Memory B cell (primary cell): ENCODE results near the gene TBC1D1.
A peak's percentile ranks its signal among the peaks of the same experiment; 100 is the strongest.

Source experiments
- ATAC-seq: fragments of 150-1000 bp; cut with Tn5 transposase; 2 replicates; pipeline ENCODE4 v1.10.0; 2021; ENCODE audit warnings: low read depth, mild to moderate bottlenecking, moderate library complexity
- DNase-seq, 2 donors: peaks; one replicate each; pipeline ENCODE4 v3.0.0; 2022; ENCODE audit warnings: low spot score in 2 of 2
- H3K27ac Mint-ChIP-seq: one replicate; pipeline ENCODE4 v1.8.0; 2022; ENCODE audit warnings: mild to moderate bottlenecking, moderate library complexity, mixed read lengths
- H3K27me3 Mint-ChIP-seq: one replicate; pipeline ENCODE4 v1.8.0; 2022; ENCODE audit warnings: mixed read lengths
- H3K36me3 Mint-ChIP-seq: one replicate; pipeline ENCODE4 v1.8.0; 2022; ENCODE audit warnings: mild to moderate bottlenecking, mixed read lengths
- H3K4me1 Mint-ChIP-seq: one replicate; pipeline ENCODE4 v1.8.0; 2022; ENCODE audit warnings: mixed read lengths
- H3K4me3 Mint-ChIP-seq: one replicate; pipeline ENCODE4 v1.8.0; 2022; ENCODE audit warnings: mild to moderate bottlenecking, moderate library complexity, mixed read lengths
- H3K9me3 Mint-ChIP-seq: one replicate; pipeline ENCODE4 v1.8.0; 2022; ENCODE audit warnings: mixed read lengths

The TBC1D1 gene

GRCh38 chr4:37976507-37976906 is 85.6 kb downstream of the TBC1D1 start:
- no peak for DNase-seq
- Mint-ChIP-seq H3K27ac (peak overlapping the region; percentile 55), H3K9me3 (no peaks in the 10 kb centered on the region), H3K27me3 (no peaks in the 10 kb centered on the region), H3K4me3 (peak overlapping the region; percentile 78), H3K36me3 (no peaks in the 10 kb centered on the region), H3K4me1 (peaks cover 19% of the 10 kb centered on the region)
- no peak for ATAC-seq

GRCh38 chr4:37976991-37977470 is 86.1 kb downstream of the TBC1D1 start:
- Mint-ChIP-seq H3K4me1 (peaks cover 18% of the 10 kb centered on the region), H3K36me3 (no peaks in the 10 kb centered on the region), H3K27ac (peak overlapping the region; percentile 55), H3K4me3 (peak overlapping the region; percentile 78), H3K9me3 (no peaks in the 10 kb centered on the region), H3K27me3 (no peaks in the 10 kb centered on the region)
- ATAC-seq, result peak; percentile 89
- DNase-seq, result peak; percentile 80 to 82

DNA sequence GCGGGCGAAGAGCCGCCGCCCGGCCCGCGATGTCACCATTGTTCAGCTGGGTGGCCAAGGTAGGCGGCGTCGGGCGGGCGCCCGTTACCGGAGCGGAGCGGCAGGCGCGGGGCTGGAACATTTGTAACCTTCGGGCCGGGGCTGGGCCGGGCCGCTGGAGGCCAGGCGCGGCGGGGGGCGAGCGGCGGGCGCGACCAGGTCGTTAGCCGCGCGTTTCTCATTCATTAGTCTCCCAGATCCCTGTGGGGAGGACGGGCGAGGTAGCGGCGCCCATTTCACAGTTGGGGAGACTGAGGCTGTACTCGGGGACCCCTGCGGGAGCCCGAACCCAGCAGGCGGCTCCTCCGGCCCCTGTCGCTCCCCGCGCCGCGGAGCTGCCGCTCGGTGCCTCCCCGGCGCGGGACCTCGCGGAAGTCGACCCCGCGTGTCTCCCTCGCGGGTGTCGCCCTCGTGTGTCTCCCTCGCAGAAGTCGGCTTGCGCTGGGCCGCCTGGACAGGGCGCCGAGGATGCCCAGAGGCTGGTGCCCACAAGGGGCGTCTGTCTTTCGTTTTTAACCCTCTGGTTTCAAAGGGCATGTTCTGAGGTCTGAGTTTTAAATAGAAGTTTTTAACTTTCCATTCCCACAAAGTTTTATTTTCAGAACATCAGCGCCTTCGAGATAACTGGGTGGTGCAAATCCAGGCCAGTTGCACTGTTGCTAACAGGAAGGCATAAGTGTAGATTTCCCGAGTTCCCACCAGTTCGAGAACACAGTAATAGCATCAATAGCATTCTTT is 86.8 kb downstream of the TBC1D1 start:
- Mint-ChIP-seq H3K4me1 (peaks cover 17% of the 10 kb centered on the region), H3K4me3 (peak overlapping the region; percentile 78), H3K36me3 (no peaks in the 10 kb centered on the region), H3K27me3 (no peaks in the 10 kb centered on the region), H3K27ac (peak overlapping the region; percentile 69), H3K9me3 (no peaks in the 10 kb centered on the region)
- ATAC-seq, result peak; percentile 75
- DNase-seq, result peak; percentile 67 to 68

DNA sequence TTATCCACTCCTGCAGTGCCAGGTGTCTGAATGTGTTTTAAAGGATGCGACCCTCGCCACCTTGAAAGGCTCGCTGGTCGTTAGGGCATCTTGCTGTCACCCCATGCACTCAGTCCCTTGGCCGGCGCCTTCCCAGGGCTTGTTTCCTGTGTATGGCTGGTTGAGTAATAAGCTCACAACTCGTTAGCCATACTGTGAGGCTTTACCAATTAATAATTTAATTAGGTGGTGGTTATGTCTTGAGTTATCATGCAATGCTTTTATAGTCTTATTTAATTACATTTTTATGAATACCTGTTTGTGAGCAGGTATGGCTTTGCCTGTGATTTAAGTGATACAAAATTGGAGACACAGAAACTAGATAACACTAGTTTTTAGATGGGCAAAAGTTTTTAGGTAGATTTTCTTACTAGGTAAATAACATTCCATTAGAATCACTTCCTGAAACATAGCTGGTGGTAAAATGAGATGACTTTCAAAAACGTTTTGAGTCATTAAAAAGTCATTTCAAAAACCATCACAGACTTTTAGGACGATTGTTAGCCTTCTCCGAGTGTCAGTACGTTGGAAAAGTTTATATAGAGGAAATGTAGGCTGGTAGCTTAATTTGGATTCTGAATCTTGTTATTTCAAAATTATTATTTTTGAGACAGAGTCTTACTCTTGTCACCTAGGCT is 87.5 kb downstream of the TBC1D1 start:
- no peaks in the 10 kb centered on the region for H3K27me3 Mint-ChIP-seq
- ATAC-seq, result no peak

DNA sequence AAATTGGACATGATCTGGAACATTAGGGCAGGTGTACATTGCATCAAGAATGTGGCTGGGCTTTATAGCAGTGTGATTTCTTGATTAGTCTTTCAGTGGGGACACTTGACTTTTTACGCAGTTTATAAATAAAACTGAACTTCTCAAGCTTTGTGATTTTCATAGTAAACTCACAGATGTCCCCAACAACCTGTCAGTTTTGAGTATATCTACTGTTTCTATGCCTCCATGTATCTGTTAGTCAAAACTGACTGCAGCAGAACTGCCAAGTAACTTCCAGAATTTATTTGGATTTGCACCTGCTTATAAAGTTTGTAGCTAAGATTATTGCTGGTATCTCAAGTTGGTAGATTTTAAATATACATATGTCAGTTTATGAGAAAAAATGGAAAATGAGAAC is 89.4 kb downstream of the TBC1D1 start:
- no peak overlapping the region for H3K4me3 Mint-ChIP-seq
- H3K27me3 Mint-ChIP-seq, result no peaks in the 10 kb centered on the region
- no peaks in the 10 kb centered on the region for H3K9me3 Mint-ChIP-seq
- peaks cover 14% of the 10 kb centered on the region for H3K4me1 Mint-ChIP-seq
- ATAC-seq (no peak), DNase-seq (no peak)
- H3K27ac Mint-ChIP-seq, result no peak overlapping the region
- H3K36me3 Mint-ChIP-seq, result no peaks in the 10 kb centered on the region

More for the DNA sequence above, 87.5 kb downstream of the TBC1D1 start:
- no peaks in the 10 kb centered on the region for H3K36me3 Mint-ChIP-seq
- no peak for DNase-seq
- H3K4me1 Mint-ChIP-seq, result peaks cover 17% of the 10 kb centered on the region
- no peaks in the 10 kb centered on the region for H3K9me3 Mint-ChIP-seq
- peak overlapping the region; percentile 78 for H3K4me3 Mint-ChIP-seq
- H3K27ac Mint-ChIP-seq, result peak overlapping the region; percentile 69

DNA sequence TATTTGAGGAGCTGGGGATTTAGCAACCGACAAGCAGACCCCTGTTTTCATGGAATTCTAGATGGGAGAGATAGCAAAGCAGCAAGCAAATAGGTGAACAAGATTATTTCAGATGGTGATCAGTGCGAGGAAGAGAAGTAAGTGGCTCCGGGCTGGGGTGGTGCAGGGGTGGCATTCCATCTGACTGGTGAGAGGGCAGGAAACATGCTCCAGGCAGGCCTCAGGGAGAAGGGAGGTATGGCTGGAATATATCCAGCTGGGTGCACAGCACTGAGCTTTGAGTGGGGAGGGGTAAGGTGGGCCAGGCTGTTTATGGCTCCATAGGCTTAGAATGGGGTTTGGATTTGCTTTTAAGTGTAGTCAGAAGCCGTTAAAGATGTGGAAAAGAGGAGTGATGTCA is 90.5 kb downstream of the TBC1D1 start:
- H3K27ac Mint-ChIP-seq, result no peak overlapping the region
- DNase-seq, result no peak
- no peaks in the 10 kb centered on the region for H3K9me3 Mint-ChIP-seq
- no peaks in the 10 kb centered on the region for H3K27me3 Mint-ChIP-seq
- peaks cover 18% of the 10 kb centered on the region for H3K4me1 Mint-ChIP-seq
- H3K36me3 Mint-ChIP-seq, result no peaks in the 10 kb centered on the region
- H3K4me3 Mint-ChIP-seq, result no peak overlapping the region
- no peak for ATAC-seq

DNA sequence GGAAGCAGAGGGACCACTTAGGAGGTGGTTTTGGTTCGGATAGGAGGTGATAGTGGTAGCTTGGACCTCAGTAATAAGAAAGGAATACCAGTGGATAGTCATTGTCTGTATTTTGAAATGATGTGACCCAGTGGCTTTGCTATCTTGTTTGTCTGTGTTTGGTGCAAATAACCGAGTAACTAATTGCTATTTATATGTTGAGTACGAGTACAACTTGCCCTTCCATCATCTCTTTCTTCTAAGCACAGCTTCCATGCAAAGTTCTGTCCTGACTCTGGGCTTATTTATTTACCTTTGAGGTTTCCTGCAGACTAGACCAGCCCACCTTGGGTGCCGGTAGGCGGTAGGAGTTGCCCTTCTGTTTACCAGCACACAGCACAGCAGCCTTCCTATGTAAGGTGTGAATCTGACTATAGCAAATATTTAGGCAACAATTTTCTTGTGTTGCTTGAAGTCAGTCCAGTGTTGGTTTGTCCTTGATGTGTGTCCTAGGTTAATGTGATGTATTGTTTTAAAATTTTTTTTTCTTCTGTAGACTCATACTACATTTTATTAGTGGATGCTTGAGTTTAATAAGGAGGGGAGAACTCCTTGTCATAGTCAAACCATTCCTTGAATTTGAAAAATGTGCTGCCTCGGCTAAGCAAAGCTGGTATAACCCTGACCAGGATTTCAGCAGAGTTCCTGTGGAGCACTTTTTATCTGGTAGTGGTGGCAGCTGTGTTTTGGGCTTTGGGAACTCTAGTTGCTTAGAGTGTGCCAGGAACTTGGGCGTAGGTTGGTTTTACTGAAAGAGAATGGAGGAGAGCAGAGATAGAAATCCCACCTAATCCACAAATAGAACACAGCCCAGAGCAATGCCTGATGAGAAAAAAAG is 91.2 kb downstream of the TBC1D1 start:
- no peaks in the 10 kb centered on the region for H3K27me3 Mint-ChIP-seq
- H3K9me3 Mint-ChIP-seq, result no peaks in the 10 kb centered on the region
- no peak for DNase-seq
- no peaks in the 10 kb centered on the region for H3K36me3 Mint-ChIP-seq
- ATAC-seq, result no peak
- no peak overlapping the region for H3K4me3 Mint-ChIP-seq
- peak overlapping the region; percentile 28 for H3K27ac Mint-ChIP-seq
- peaks cover 18% of the 10 kb centered on the region for H3K4me1 Mint-ChIP-seq

DNA sequence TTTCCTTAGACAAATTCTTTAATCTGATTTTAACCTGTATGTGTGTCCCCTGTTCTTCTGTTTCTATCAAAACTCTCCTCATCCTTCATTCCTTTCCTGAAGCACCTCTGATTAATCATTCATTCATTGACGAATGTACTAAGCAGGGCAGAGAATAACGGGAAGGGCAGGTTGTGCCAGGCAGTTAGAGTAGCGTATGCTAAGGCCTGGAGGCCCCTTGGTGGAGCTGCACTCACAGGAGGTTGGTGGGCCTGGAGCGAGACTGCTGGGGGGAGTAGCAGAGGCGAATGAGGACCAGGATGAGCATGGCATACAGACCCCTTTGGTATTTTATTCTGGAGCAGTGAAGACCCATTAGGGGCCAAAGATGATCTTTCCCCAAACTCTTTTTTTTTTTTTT is 91.9 kb downstream of the TBC1D1 start:
- Mint-ChIP-seq H3K27ac (peak overlapping the region; percentile 28), H3K4me1 (peaks cover 18% of the 10 kb centered on the region), H3K36me3 (no peaks in the 10 kb centered on the region), H3K4me3 (no peak overlapping the region), H3K9me3 (no peaks in the 10 kb centered on the region), H3K27me3 (no peaks in the 10 kb centered on the region)
- DNase-seq (no peak), ATAC-seq (no peak)

- no peaks in the 10 kb centered on the region for H3K36me3 Mint-ChIP-seq
- DNase-seq, result no peak
- no peaks in the 10 kb centered on the region for H3K9me3 Mint-ChIP-seq
- no peak for ATAC-seq
- H3K4me1 Mint-ChIP-seq, result peaks cover 18% of the 10 kb centered on the region
- no peak overlapping the region for H3K4me3 Mint-ChIP-seq
- no peaks in the 10 kb centered on the region for H3K27me3 Mint-ChIP-seq
- no peak overlapping the region for H3K27ac Mint-ChIP-seq
Measured at GRCh38 chr4:37983951-37984350, 93.1 kb downstream of the TBC1D1 start.

DNA sequence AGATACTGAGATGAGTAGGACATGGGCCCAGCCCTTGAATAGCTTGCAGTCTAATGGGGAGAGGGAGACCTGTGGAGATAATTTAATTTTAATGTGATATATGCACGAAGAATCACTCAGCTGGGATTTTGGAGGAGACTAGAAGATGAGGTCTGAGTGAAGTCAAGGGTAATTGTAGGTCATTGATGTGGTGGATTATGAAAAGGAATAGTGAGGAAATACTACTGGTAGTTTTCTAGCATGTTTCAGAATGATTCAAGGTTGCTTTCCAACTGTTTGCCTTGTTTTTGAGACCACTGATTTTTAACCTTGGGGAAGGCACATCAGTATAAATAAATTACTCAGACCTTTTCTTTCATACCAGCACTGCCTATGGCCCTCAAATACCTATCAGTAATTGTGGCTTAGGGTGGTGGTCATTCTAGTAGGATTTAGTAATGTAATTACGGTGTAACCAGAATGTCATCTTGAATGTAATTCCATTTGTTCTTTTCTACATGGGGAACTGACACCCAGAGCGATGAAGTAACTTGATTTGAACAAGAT is 94.9 kb downstream of the TBC1D1 start:
- DNase-seq (no peak), ATAC-seq (no peak)
- Mint-ChIP-seq H3K4me3 (no peak overlapping the region), H3K27ac (peak overlapping the region; percentile 22), H3K9me3 (no peaks in the 10 kb centered on the region), H3K4me1 (peaks cover 18% of the 10 kb centered on the region), H3K27me3 (no peaks in the 10 kb centered on the region), H3K36me3 (no peaks in the 10 kb centered on the region)

GRCh38 chr4:37988670-37989069 is 97.8 kb downstream of the TBC1D1 start:
- DNase-seq (no peak), ATAC-seq (no peak)
- peaks cover 19% of the 10 kb centered on the region for H3K4me1 Mint-ChIP-seq
- peak overlapping the region; percentile 60 for H3K27ac Mint-ChIP-seq
- H3K36me3 Mint-ChIP-seq, result peaks cover 8% of the 10 kb centered on the region
- H3K4me3 Mint-ChIP-seq, result no peak overlapping the region
- H3K9me3 Mint-ChIP-seq, result no peaks in the 10 kb centered on the region
- H3K27me3 Mint-ChIP-seq, result no peaks in the 10 kb centered on the region

GRCh38 chr4:37989398-37990260 is 98.7 kb downstream of the TBC1D1 start:
- Mint-ChIP-seq H3K36me3 (peaks cover 8% of the 10 kb centered on the region), H3K4me1 (peaks cover 24% of the 10 kb centered on the region), H3K4me3 (peak overlapping the region; percentile 11), H3K9me3 (no peaks in the 10 kb centered on the region), H3K27ac (peak overlapping the region; percentile 60), H3K27me3 (no peaks in the 10 kb centered on the region)
- DNase-seq (no peak), ATAC-seq (peak; percentile 85)

DNA sequence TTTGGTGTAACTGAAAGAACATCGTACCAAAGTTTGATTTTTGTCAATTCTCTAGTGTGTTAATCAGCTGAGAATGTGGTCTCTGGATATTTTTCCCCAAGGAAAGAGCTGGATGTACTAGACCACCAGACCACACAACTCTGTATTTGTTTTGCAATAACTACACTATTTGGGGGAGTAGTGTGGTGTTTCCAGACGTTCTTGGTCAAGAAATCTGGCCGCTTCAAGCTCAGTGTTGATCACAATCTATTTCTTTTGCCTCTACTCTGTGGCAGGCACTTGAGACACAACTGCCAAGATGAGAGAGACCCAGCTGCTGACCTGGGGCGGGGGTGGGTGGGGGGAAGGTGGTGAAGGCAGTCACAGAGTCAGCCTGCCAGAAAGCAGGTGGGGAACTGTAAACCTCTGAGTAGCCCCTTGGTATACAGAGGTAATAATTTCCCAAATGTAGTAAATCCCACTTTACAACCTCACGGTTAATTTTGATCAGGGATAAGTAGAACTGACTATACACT is 99.9 kb downstream of the TBC1D1 start:
- H3K4me1 Mint-ChIP-seq, result peaks cover 26% of the 10 kb centered on the region
- H3K27me3 Mint-ChIP-seq, result no peaks in the 10 kb centered on the region
- H3K4me3 Mint-ChIP-seq, result no peak overlapping the region
- DNase-seq (no peak), ATAC-seq (no peak)
- no peaks in the 10 kb centered on the region for H3K9me3 Mint-ChIP-seq
- no peak overlapping the region for H3K27ac Mint-ChIP-seq
- peaks cover 8% of the 10 kb centered on the region for H3K36me3 Mint-ChIP-seq
